Central memory CD8-positive, alpha-beta T cell (primary cell): ENCODE measurements around the gene TNS1.
"Not testable (repeated sequence)": the region's sequence is repeated elsewhere in the genome, so short reads cannot be mapped to it uniquely, and the experiment has no call there.

Experiments
- ATAC-seq: fragments of 150-1000 bp; cut with Tn5 transposase; replicated peaks from 2 replicates; pipeline ENCODE4 v1.10.0; 2022; ENCODE audit warnings: mild to moderate bottlenecking, moderate FRiP score, moderate number of reproducible peaks; ENCODE audit not compliant: poor library complexity, severe bottlenecking; ENCODE audit errors: extremely low read depth
- DNase-seq, 2 donors: peaks; one replicate each; pipeline ENCODE4 v3.0.0; 2021; ENCODE audit warnings: low spot score in 2 of 2
- H3K27ac Mint-ChIP-seq: one replicate; pipeline ENCODE4 v1.8.0; 2022; ENCODE audit warnings: low read depth, mild to moderate bottlenecking, moderate library complexity, mixed read lengths
- H3K27me3 Mint-ChIP-seq: one replicate; pipeline ENCODE4 v1.8.0; 2022; ENCODE audit warnings: mixed read lengths
- H3K36me3 Mint-ChIP-seq: one replicate; pipeline ENCODE4 v1.8.0; 2022; ENCODE audit warnings: mild to moderate bottlenecking, moderate library complexity, mixed read lengths; ENCODE audit not compliant: insufficient read depth
- H3K4me1 Mint-ChIP-seq: one replicate; pipeline ENCODE4 v1.8.0; 2022; ENCODE audit warnings: mixed read lengths
- H3K4me3 Mint-ChIP-seq: one replicate; pipeline ENCODE4 v1.8.0; 2022; ENCODE audit warnings: mild to moderate bottlenecking, moderate library complexity, mixed read lengths
- H3K9me3 Mint-ChIP-seq: one replicate; pipeline ENCODE4 v1.8.0; 2022; ENCODE audit warnings: mixed read lengths

TNS1 gene

GRCh38 chr2:217787160-217787877 lies 215.5 kb downstream of the TNS1 start:
- H3K9me3 Mint-ChIP-seq = no peaks in the 10 kb centered on the region
- no peak overlapping the region for H3K27ac Mint-ChIP-seq
- ATAC-seq = no peak
- peaks cover 9% of the 10 kb centered on the region for H3K27me3 Mint-ChIP-seq
- peaks cover 32% of the 10 kb centered on the region for H3K4me1 Mint-ChIP-seq
- no peak overlapping the region for H3K4me3 Mint-ChIP-seq
- no peak for DNase-seq
- peaks cover 2% of the 10 kb centered on the region for H3K36me3 Mint-ChIP-seq

DNA sequence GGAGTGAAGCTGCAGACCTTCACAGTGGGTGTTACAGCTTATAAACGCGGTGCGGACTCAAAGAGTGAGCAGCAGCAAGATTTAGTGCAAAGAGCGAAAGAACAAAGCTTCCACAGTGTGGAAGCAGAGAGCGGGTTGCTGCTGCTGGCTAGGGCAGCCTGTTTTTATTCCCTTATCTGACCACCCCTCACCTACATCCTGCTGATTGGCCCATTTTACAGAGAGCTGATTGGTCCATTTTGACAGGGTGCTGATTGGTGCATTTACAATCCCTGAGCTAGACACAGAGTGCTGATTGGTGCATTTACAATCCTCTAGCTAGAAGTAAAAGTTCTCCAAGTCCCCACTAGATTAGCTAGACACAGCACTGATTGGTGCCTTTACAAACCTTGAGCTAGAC lies 216.2 kb downstream of the TNS1 start:
- DNase-seq, H3K27me3 Mint-ChIP-seq, H3K27ac Mint-ChIP-seq, H3K4me3 Mint-ChIP-seq, ATAC-seq, H3K9me3 Mint-ChIP-seq, H3K36me3 Mint-ChIP-seq: not testable (repeated sequence)
- H3K4me1 Mint-ChIP-seq = peaks cover 30% of the 10 kb centered on the region

DNA sequence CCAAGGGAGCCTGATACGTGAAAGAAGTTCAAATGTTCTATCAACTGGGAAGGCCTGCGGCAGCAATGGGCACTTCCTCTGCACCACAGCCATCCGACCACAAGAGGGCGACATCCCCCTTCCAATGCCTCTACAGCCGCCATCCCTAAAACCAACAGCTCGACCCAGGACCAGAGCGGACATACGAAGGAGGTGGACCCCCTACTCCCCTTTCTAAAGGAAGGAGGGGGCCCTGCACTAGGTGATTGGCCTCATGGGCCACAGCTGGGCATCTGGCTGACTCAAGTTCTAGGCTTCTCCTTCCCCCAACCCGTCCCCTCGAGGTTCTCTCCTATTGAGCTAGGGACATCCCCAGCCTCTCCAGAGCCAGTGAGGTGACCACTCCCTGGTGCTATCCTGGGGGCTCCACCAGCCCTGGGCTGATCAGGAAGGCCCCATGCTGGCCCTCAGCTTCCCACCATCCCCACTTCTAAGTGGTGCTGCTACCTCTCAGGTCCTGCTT lies 217.2 kb downstream of the TNS1 start:
- Mint-ChIP-seq H3K36me3 (no peaks in the 10 kb centered on the region), H3K9me3 (no peaks in the 10 kb centered on the region), H3K4me1 (peaks cover 23% of the 10 kb centered on the region), H3K27me3 (peaks cover 9% of the 10 kb centered on the region), H3K27ac (no peak overlapping the region), H3K4me3 (no peak overlapping the region)
- ATAC-seq (peak; percentile 45), DNase-seq (peak; percentile 38 to 58)

DNA sequence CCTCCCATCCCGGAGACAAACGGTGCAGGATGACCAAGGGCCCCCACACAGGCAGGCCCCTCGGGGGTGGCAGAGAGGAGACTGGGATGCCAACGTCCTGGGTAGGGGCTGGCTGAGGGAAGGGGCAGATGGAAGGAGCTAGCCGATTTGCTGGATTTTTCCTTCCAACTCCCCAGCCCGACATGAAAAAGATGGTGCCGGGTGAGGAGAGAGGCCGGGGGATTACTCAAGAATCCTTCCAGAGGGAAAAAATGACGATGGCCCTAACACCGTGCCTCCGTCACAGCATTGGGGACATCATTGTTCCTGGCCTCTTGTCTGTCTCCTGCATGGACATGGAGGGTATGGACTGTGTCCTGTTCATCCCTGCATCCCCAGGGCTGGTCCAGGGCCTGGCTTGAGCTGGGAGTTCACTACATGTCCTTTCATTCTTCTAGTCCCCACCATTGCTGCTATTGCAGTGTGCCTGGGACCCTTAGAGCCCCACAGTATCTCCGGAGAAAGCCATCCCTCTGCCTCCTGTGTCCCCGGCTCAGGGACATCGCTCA lies 217.7 kb downstream of the TNS1 start:
- peaks cover 9% of the 10 kb centered on the region for H3K27me3 Mint-ChIP-seq
- H3K4me1 Mint-ChIP-seq = peaks cover 18% of the 10 kb centered on the region
- no peaks in the 10 kb centered on the region for H3K9me3 Mint-ChIP-seq
- H3K27ac Mint-ChIP-seq = no peak overlapping the region
- H3K4me3 Mint-ChIP-seq = no peak overlapping the region
- ATAC-seq (no peak), DNase-seq (no peak)
- H3K36me3 Mint-ChIP-seq = no peaks in the 10 kb centered on the region

- H3K4me1 Mint-ChIP-seq = peaks cover 6% of the 10 kb centered on the region
- H3K36me3 Mint-ChIP-seq = no peaks in the 10 kb centered on the region
- H3K27ac Mint-ChIP-seq = no peak overlapping the region
- H3K27me3 Mint-ChIP-seq = peaks cover 14% of the 10 kb centered on the region
- ATAC-seq (no peak), DNase-seq (no peak)
- H3K9me3 Mint-ChIP-seq = no peaks in the 10 kb centered on the region
- no peak overlapping the region for H3K4me3 Mint-ChIP-seq
These were observed 219.6 kb downstream of the TNS1 start for GRCh38 chr2:217783243-217783642.

- ATAC-seq (no peak), DNase-seq (no peak)
- Mint-ChIP-seq H3K36me3 (no peaks in the 10 kb centered on the region), H3K4me1 (no peaks in the 10 kb centered on the region), H3K27ac (no peak overlapping the region), H3K4me3 (no peak overlapping the region), H3K27me3 (peaks cover 31% of the 10 kb centered on the region), H3K9me3 (no peaks in the 10 kb centered on the region)
These were observed 224.9 kb downstream of the TNS1 start for GRCh38 chr2:217777906-217778305.

DNA sequence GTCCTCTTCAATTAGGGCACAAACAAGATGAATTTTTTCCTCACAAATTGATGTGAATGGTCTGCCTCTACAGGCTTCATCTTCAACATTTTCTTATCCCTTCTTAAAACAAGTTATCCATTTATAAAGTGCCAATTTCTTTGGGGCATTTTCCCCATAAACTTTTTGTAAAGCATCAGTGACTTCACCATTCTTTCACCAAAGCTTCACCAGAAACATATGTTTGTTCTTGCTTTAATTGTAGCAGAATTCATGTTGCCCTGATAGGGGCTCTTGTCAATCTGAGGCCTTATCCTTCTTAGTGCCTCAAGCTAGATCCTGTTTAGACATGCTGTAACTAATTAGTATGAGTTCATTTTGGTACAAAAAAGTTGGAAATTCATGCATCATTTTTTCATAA lies 226.2 kb downstream of the TNS1 start:
- ATAC-seq = no peak
- Mint-ChIP-seq H3K27me3 (peaks cover 31% of the 10 kb centered on the region), H3K36me3 (no peaks in the 10 kb centered on the region)

GRCh38 chr2:217775920-217776503 lies 226.8 kb downstream of the TNS1 start:
- Mint-ChIP-seq H3K4me1 (no peaks in the 10 kb centered on the region), H3K4me3 (no peak overlapping the region), H3K9me3 (no peaks in the 10 kb centered on the region), H3K27ac (no peak overlapping the region), H3K27me3 (peaks cover 31% of the 10 kb centered on the region), H3K36me3 (no peaks in the 10 kb centered on the region)
- ATAC-seq = no peak
- no peak for DNase-seq

More for the DNA sequence above, 226.2 kb downstream of the TNS1 start:
- DNase-seq = no peak
- Mint-ChIP-seq H3K27ac (no peak overlapping the region), H3K4me3 (no peak overlapping the region), H3K4me1 (no peaks in the 10 kb centered on the region), H3K9me3 (no peaks in the 10 kb centered on the region)

DNA sequence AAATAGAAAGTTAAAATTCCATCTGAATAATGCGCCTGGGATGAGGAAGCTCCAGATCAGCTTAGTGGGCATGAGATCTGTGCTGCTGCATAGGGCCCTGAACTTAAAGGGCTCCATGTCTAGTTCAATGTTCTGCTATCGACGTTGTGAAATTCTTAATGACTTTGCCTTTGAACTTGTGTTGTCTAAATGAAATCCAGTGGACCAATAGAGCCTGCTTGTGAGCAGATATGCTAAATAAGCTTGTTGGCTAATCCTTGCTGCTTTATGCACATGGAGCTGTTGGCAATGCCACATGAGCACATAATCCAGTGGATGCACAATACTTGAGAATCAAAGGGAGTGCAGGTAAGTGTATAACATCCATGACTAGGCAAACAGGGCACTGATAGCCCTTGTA lies 228.6 kb downstream of the TNS1 start:
- no peak overlapping the region for H3K4me3 Mint-ChIP-seq
- no peak for ATAC-seq
- no peaks in the 10 kb centered on the region for H3K36me3 Mint-ChIP-seq
- no peaks in the 10 kb centered on the region for H3K4me1 Mint-ChIP-seq
- H3K27me3 Mint-ChIP-seq = peaks cover 25% of the 10 kb centered on the region
- H3K9me3 Mint-ChIP-seq = no peaks in the 10 kb centered on the region
- no peak overlapping the region for H3K27ac Mint-ChIP-seq
- no peak for DNase-seq

DNA sequence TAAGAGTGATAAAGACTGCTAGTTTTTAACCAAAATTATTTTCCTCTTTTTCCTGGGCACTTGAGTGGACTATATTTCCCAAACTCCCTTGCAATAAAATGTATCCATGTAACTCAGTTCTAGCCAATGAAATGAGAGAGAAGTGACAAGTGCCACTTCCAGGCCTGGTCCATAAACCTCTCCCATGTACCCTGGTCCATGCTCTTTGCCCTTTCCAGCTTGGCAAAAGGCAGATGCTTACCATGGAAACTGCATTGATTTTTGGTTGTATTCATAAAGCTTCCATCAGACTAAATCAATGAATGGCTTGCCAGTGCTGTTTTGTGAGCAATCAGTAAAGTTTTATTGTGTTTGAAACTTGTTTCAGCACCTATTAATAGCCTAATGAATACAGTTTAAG lies 229.3 kb downstream of the TNS1 start:
- DNase-seq = no peak
- Mint-ChIP-seq H3K4me3 (no peak overlapping the region), H3K27ac (no peak overlapping the region), H3K9me3 (no peaks in the 10 kb centered on the region), H3K27me3 (peaks cover 22% of the 10 kb centered on the region), H3K4me1 (no peaks in the 10 kb centered on the region), H3K36me3 (no peaks in the 10 kb centered on the region)
- ATAC-seq = no peak

DNA sequence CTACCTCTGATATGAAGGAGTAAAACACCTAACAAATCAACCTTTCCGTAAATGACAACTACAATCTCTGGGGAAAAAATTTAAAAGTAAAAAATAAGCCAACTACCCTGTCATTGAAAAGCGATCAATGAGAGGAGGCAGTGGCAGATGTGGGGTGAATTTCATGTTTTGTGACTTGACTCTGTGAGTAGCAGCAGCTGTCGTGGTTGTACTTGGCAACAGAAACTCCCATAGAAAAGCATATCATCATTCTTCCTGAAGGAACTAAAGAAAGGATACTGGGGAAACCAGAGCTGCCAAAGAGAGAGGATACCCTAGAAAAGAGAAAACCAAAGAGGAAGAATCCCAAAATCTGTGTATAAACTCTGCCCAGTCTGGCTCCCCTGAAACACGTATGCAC lies 236.4 kb downstream of the TNS1 start:
- Mint-ChIP-seq H3K36me3 (no peaks in the 10 kb centered on the region), H3K4me1 (no peaks in the 10 kb centered on the region), H3K27ac (no peak overlapping the region), H3K27me3 (peaks cover 53% of the 10 kb centered on the region), H3K9me3 (no peaks in the 10 kb centered on the region), H3K4me3 (no peak overlapping the region)
- ATAC-seq (no peak), DNase-seq (no peak)

DNA sequence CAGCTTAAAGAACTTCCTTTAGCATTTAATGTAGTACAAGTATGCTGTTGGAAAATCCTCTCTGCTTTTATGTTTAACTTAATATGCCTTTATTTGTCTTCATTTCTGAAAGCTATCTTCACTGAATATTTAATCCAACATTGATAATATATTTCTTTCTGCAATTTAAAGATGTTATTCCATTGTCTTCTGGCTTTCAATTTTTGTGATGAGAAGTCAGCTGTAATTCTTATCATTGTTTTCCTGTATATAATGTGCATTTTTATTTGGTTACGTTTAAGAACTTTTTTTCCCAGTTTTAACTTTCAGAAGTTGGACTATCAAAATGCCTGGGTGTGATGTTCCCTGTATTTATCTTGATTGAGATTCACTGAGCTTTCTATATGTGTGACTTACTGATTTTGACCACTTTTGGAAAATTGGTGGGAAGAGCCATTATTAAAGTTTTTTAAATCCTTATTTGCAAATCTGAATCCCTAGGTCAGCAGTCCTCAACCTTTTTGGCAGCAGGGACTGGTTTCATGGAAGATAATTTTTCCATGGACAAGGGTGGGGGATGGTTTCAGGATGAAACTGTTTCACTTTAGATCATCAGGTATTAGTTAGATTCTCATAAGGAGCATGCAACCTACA lies 241.0 kb downstream of the TNS1 start:
- no peak for ATAC-seq
- H3K27ac Mint-ChIP-seq = no peak overlapping the region
- DNase-seq = no peak
- H3K36me3 Mint-ChIP-seq = peaks cover 2% of the 10 kb centered on the region
- H3K27me3 Mint-ChIP-seq = peaks cover 72% of the 10 kb centered on the region
- H3K4me1 Mint-ChIP-seq = no peaks in the 10 kb centered on the region
- H3K4me3 Mint-ChIP-seq = no peak overlapping the region
- H3K9me3 Mint-ChIP-seq = no peaks in the 10 kb centered on the region

DNA sequence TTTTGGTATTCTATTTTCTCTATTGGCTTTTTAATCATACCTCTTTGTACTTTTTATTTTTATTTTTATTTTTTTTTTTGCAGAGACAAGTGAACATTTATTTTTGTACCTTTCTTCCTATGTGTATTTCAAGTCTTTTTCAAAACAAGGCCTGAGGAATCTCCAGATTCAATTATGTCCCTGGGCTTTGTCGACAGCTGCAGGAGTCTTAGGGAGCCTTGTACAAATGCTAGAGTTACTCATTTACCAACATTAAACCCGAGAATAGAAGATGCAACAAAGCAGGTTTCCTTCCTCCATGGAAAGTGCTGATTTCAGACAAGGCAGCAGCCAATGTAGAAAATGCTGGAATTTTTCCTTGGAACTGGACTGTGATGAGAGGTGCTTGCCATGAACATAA lies 242.8 kb downstream of the TNS1 start:
- Mint-ChIP-seq H3K36me3 (peaks cover 2% of the 10 kb centered on the region), H3K9me3 (no peaks in the 10 kb centered on the region), H3K4me3 (no peak overlapping the region), H3K27ac (no peak overlapping the region), H3K27me3 (peaks cover 68% of the 10 kb centered on the region), H3K4me1 (peaks cover 7% of the 10 kb centered on the region)
- ATAC-seq (no peak), DNase-seq (no peak)
